Fibroblast of skin of right biceps (primary cell): ENCODE data around the gene PLLP.
A peak's percentile ranks its signal among the peaks of the same experiment; 100 is the strongest.
"Not testable (repeated sequence)": the region's sequence is repeated elsewhere in the genome, so short reads cannot be mapped to it uniquely, and the experiment has no call there.

Experiments used
- DNase-seq: peaks from one replicate; pipeline ENCODE4 v3.0.0-alpha.2; 2013

PLLP gene

DNA sequence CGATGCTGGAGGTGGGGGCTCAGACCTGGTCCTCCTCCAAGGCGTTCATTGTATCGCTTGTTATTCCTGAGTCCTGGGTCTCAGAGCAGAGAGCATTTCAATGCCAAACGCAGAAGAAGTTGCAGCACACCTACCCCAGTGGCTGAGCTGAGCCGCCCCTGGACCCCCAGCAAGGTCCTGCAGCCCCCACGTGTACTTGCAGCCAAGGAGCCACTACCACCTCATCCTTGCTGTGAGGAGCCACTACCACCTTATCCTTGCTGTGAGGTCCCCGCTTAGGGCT lies 13.5 kb downstream of the PLLP start:
- no peak for DNase-seq

- DNase-seq, result no peak
Measured at GRCh38 chr16:57270221-57271062, 14.0 kb downstream of the PLLP start.

- no peak for DNase-seq
Measured at GRCh38 chr16:57268804-57269800, 15.4 kb downstream of the PLLP start.

- not testable (repeated sequence) for DNase-seq
Measured at GRCh38 chr16:57267343-57267742, 17.1 kb downstream of the PLLP start.

GRCh38 chr16:57266531-57267260 lies 17.8 kb downstream of the PLLP start:
- DNase-seq, result no peak

GRCh38 chr16:57265850-57266530 lies 18.5 kb downstream of the PLLP start:
- no peak for DNase-seq

DNA sequence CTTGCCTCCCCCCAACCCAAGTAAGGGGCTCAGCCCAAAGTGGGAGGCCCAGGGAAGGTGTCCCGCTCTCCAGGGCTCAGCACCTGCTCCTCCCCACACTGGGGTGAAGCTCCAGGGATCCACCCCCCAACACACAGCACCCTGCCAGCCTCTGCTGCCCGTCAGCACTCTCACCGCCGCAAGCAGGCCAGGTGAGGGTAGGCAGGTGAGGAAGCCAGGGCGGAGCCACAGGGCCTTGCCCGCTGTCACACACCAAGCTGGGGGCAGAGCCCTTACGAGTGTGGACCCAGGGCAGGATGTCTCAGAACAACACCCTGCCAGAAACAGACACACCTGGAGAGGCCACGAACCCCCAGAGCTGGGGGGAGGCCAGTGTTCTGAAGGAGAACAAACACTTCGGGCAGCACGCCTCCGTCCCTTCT lies 19.5 kb downstream of the PLLP start:
- no peak for DNase-seq

- DNase-seq, result no peak
Measured at GRCh38 chr16:57264381-57264780, 20.1 kb downstream of the PLLP start.

DNA sequence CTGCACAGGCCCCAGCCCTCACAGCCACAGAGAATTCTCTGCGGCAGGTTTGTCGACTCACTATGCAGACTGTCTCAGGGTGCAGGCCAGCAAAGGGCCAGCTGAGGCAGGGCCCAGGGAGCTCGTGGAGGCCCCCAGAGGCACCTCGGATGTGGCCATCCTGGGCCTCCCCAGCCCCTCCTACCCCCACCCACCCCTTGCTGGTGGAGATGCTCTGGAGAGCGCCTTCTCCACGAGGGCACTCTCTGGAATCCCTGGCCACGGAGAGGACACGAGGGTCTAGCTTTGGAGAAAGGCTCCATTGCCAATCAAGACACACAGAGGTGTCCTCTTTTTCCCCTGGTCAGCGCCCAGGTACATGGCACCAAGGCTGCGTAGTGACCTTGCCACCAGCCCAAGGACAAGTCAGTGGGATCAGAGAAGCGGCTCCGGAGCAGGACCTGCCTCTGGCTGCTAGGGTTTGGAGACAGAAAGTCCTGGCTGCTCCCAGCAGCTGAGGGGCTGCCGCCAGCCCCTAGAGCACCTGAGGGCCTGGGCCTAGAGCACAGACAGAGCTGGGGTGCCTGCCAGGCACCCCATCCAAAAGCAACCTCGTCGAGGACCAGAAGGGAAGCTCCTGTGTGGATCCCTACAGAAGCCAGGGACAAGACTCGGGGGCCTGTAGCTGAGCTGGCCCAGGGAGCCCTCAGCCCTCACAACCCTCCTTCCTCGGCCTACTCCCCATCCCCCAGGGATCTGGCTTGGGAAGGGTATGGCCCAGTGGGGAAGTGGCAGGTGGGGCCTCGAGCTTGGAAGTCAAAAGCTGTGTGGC lies 20.7 kb downstream of the PLLP start:
- no peak for DNase-seq

DNA sequence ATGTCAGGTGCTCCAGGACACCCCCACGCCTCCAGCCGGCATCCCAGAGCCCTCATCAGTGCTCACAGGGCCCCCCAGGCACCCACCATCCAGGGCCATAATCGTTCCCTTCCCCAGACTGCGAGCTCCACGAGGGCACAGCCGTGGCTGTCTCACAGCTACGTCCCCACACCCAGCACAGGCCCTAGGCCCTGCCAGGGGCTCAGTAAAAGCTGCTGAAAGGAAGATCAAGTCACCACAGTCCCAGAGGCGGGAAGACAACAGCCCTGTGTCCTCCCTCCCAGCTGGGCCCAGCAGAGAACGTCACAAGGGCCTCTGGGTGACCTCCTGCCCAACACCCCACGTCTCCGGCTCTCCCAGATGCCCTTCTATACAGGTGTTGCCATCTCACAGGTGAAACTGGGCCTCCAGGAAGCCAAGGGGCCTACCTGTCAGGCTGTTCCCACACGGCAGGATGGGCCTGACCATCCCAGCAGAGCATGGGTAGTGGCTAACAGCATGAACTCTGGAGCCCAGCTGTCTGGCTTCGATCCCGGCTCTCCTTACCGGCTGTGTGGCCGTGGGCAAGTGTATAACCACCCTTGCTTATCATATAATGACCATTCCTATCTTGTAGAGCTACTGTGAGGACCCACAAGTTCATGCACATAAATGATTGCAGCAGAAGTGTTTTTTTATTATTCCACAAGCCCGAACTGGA lies 21.5 kb downstream of the PLLP start:
- no peak for DNase-seq

- DNase-seq, result no peak
Measured at GRCh38 chr16:57261806-57262205, 22.7 kb downstream of the PLLP start.

DNA sequence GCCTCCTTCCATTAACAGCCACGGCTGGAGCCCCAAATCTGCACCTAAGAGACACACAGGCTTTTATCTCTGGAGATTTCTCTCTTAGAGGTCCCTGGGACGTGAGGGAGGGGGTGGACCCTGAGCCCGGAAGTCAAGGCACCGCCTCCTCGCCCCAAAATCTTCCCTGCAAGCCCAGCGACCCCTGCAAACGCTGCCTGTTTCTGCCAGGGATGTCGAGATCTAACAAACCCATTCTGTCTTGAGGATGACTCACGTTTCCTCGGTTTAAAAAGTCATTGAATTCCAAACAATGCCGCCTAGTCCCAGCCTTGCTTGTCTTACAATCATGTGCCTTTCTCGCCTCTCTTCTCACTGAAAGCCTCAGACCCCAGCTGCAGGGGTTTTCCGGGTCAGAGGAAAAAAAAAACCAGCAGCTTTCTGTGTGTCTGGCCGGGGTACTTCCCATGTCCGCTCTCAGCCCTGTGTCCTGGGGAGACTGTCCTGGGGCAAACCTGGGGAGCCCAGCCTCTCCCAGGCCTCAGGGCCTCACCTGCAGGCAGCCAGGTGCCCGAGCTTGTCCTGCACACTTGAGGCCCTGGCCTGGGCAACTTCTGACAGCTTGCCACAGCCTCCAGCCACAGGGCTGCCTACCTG lies 24.1 kb downstream of the PLLP start:
- DNase-seq, result peak; percentile 73

- DNase-seq, result no peak
Measured at GRCh38 chr16:57258910-57259475, 25.5 kb downstream of the PLLP start.

GRCh38 chr16:57258226-57258909 lies 26.1 kb downstream of the PLLP start:
- DNase-seq, result no peak

GRCh38 chr16:57257455-57258070 lies 26.9 kb downstream of the PLLP start:
- DNase-seq, result no peak

DNA sequence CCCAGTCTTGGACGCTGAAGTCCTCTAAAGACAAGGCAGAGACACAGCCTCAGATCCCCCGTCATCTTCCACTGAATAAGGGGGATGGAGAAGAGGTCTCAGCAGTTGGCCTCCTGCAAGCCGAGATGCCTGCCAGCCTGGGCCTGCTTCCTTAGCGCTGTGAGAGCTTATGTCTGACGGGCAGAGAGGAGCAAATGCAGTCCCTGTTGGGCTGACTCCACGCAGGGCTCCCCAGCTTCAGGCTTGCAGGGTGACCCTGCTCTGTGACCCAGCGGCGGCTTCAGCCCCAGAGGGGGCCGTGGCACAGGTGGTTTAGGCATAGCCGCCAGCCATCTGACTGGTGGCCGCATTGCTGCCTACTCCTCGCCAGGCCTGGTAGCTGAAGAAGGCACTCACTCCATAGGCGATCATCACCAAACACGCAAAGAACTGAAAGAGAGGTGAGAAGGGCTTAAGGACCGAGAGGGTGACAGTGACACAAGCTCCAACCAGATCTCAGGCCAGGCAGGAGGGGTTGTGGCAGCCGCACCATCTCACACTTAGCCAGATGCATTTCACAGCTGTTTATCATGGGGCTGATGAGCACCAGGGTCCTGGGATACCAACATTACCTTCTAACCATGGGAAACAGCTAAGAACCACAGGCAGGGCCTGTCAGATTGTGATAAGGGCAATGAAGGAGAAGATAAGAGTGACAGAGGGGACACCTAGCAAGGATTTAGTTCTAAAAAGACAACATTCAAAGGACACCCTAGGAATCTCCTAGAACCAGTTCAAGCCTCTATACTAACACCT lies 27.7 kb downstream of the PLLP start:
- DNase-seq, result no peak

DNA sequence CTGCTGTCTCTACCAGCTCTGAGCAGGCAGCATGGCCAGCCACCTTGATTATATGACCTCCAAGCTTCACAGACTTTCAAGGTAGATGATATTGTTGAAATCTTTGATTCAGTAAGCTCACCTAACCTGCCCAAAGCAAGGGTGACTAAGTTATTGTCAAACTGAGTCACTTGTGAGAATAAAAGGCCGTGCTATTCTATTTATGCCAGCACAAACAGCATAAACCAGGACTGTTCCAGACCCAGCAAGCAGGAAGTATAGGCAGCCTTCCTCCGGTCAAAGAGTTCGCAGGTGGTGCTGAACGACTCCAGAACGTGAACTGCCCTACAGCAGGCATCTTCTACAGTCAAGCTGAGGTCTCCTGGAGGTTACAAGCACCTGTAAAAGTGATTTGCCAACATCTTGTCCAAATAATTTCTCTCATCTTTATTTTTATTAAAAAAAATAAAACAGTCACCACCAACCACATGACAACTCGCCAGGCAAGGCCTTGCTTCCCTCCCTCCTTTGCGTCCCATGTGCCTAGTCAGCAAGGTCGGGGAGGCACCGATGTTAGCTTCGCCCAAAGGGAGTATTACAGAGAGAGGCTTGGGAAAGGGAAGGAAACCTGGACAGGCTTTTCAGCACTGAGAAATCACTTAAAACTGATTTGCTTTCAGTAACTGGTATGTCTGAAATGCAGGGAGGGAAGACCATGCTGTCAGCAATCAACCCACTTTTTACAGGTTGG lies 28.6 kb downstream of the PLLP start:
- DNase-seq, result no peak

- no peak for DNase-seq
Measured at GRCh38 chr16:57253466-57253865, 31.0 kb downstream of the PLLP start.
